OCI-LY7 (cell line): ENCODE measurements around the gene SPATA13. TPM values are rescaled to one million over a fixed set of nuclear protein-coding genes. Genes with fewer than 3 reads are reported as not detected.
"Not testable (repeated sequence)": the region's sequence is repeated elsewhere in the genome, so short reads cannot be mapped to it uniquely, and the experiment has no call there.

Experiments used
- BruUV-seq: library from RNA; stranded (reverse); fragments of 400-500 nt; replicated peaks from 2 replicates; lab custom pipeline; 2021; lab: Mats Ljungman, UMichigan
- CTCF ChIA-PET: fragments of 300-600 bp; sonication (Branson Sonifier 250); formaldehyde crosslinking; loops from one replicate; lab custom pipeline; 2022; ENCODE audit warnings: antibody characterized with exemption; ENCODE audit not compliant: unreplicated experiment; lab: Charles Lee
- POLR2A ChIA-PET: fragments of 300-600 bp; sonication (Branson Sonifier 250); formaldehyde crosslinking; loops from one replicate; lab custom pipeline; 2022; ENCODE audit warnings: antibody characterized with exemption; lab: Charles Lee
- DNase-seq: peaks from one replicate; pipeline ENCODE4 v3.0.0-alpha.2; 2015; ENCODE audit warnings: low spot score
- H2AFZ ChIP-seq: fragments of 200-600 bp; sonication (generic), shearing (Covaris generic); 2 replicates; pipeline ENCODE4 v1.6.1; 2014; ENCODE audit warnings: mild to moderate bottlenecking, antibody characterized with exemption, low read length, moderate library complexity
- H3K27ac ChIP-seq: fragments of 200-600 bp; sonication (generic); 2 replicates; pipeline ENCODE4 v1.5.1; 2014; ENCODE audit warnings: mixed run types, low read depth, mild to moderate bottlenecking, moderate library complexity, low read length, inconsistent platforms; ENCODE audit not compliant: poor library complexity, severe bottlenecking
- H3K36me3 ChIP-seq: fragments of 200-600 bp; sonication (generic); 2 replicates; pipeline ENCODE4 v1.6.1; 2014; ENCODE audit warnings: mild to moderate bottlenecking, antibody characterized with exemption, low read length, moderate library complexity, mixed read lengths; ENCODE audit not compliant: insufficient read depth
- H3K4me1 ChIP-seq: fragments of 200-600 bp; sonication (generic); 2 replicates; pipeline ENCODE4 v1.5.1; 2014; ENCODE audit warnings: mild to moderate bottlenecking, low read length; ENCODE audit not compliant: insufficient read depth, poor library complexity, severe bottlenecking
- H3K4me2 ChIP-seq: fragments of 200-600 bp; sonication (generic); 2 replicates; pipeline ENCODE4 v1.6.1; 2014; ENCODE audit warnings: mild to moderate bottlenecking, low read length
- H3K4me3 ChIP-seq: fragments of 200-600 bp; sonication (generic); 2 replicates; pipeline ENCODE4 v1.5.1; 2014; ENCODE audit warnings: mild to moderate bottlenecking, low read depth, low read length; ENCODE audit not compliant: poor library complexity, severe bottlenecking
- H3K79me2 ChIP-seq: fragments of 200-600 bp; sonication (generic); 2 replicates; pipeline ENCODE4 v1.6.1; 2016; ENCODE audit warnings: low read depth, mild to moderate bottlenecking, low read length, moderate library complexity, mixed read lengths; ENCODE audit not compliant: insufficient read depth
- H3K9me2 ChIP-seq: fragments of 200-600 bp; sonication (generic); 2 replicates; pipeline ENCODE4 v1.6.1; 2016; ENCODE audit warnings: mild to moderate bottlenecking, low read length, mixed read lengths; ENCODE audit not compliant: insufficient read depth
- H3K9me3 ChIP-seq: fragments of 200-600 bp; sonication (generic); 2 replicates; pipeline ENCODE4 v1.6.1; 2014; ENCODE audit warnings: mild to moderate bottlenecking, mixed run types, low read length, mixed read lengths
- H4K20me1 ChIP-seq: fragments of 200-600 bp; sonication (generic); 2 replicates; pipeline ENCODE4 v1.6.1; 2014; ENCODE audit warnings: mild to moderate bottlenecking, antibody characterized with exemption, low read length, moderate library complexity, mixed read lengths; ENCODE audit not compliant: insufficient read depth
- CTCF ChIP-seq: fragments of 200-600 bp; sonication (generic); conservative IDR thresholded peaks from 2 replicates; pipeline ENCODE4 v1.5.1; 2014; ENCODE audit warnings: mild to moderate bottlenecking, antibody characterized with exemption, low read length, moderate library complexity, mixed read lengths
- EZH2phosphoT487 ChIP-seq: fragments of 200-600 bp; sonication (generic); IDR thresholded peaks from 2 replicates; pipeline ENCODE4 v1.6.1; 2018; ENCODE audit warnings: low read depth, borderline replicate concordance, mild to moderate bottlenecking, mixed run types, antibody characterized with exemption, low read length, moderate library complexity, mixed read lengths
- intact Hi-C: fragments of 100-400 bp; cut with micrococcal nuclease; formaldehyde crosslinking; loops from one replicate; pipeline ENCODE4 v1.10.0; 2022; ENCODE audit not compliant: unreplicated experiment
- total RNA-seq, 2 experiments: library from RNA; depleted of rRNA in 1 of 2; stranded (reverse); fragments of >200 nt in 1 of 2; shearing (Covaris generic) in 1 of 2; gene quantifications; 2 replicates each; pipeline ENCODE4 v1.2.3, GENCODE V29; 2014 to 2022

Gene SPATA13
- total RNA-seq, 2 experiments from 2014 or later, result 3.8 to 32.4 TPM

DNA sequence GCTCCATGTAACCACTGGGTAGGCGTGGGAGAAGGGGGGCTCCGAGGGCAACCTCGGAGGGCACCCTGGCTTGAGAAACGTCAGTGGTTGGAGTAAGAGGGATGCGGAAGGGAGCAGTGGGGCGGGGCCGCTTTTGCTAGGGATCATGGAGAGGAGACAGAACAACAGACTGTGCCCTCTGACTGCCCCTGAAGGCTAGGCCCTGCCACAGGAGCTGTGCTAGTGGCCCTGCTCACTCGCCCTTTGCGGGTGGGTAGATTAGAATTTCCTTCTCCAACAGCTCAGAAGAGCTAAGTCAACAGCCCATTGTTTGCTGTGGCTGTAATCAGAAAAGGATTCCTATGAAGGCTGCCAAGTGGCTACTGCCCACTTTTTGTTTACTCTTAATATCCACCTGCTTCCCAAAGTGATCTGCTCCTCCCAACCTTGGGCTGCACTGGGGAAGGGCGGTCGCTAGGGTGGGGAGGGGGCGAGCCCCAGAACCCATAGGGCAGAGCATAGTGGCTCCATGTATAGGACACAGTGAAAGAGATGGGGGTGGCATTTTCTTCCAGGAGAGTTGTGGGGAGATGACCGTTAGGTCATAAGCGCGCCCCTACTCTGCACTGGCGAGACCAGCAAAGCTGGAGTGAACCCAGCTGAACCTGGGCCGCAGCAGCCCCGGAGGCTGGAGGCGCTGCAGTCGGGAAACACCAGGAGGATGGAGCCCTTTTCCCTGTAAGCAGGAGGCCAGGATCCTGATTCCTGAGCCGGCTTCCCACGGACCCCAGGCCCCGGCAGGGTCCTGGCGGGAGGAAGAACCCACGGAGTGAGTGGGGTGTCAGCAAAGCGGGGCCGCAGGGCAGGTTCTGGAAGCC is 146.9 kb downstream of the SPATA13 start:
- Histone ChIP-seq H3K9me2 (no peaks in the 10 kb centered on the region), H2AFZ (no peak overlapping the region), H3K4me2 (no peak overlapping the region), H3K9me3 (no peaks in the 10 kb centered on the region), H3K36me3 (no peaks in the 10 kb centered on the region), H3K79me2 (no peaks in the 10 kb centered on the region), H3K4me1 (no peaks in the 10 kb centered on the region), H3K4me3 (no peak overlapping the region), H4K20me1 (no peaks in the 10 kb centered on the region), H3K27ac (no peak overlapping the region)
- no peak for TF ChIP-seq CTCF
- POLR2A ChIA-PET, result interaction anchor here (0.7 kb wide), 2 partner anchors 10 to 1012 kb away, joined by 3 read pairs; no protein-coding TSS in a partner anchor
- CTCF ChIA-PET, result no interaction called here
- BruUV-seq, result no TSS peak
- intact Hi-C loops, result no loop called here
- no peak for DNase-seq

DNA sequence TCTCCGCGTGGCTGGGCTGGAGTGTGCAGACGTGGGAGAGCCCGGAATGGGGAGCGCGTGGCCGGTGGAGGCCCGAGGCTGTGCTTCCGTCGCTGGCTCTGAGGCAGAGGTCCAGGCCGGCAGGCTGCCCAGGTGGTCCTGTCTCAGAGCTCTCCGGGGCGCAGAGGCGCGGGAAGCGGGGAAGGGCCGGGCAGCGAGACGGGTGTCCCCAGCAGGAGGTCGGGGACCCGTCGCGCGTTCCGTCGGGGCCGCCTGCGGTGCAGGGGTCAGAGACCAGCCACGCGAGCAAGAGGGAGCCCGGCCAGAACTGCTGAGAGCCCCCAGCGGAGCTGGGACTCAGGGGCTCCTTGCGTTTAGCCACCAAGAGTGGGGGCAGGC is 147.5 kb downstream of the SPATA13 start:
- no peaks in the 10 kb centered on the region for H3K79me2 ChIP-seq
- H3K9me2 ChIP-seq, result no peaks in the 10 kb centered on the region
- no peak overlapping the region for H3K4me3 ChIP-seq
- TF ChIP-seq EZH2phosphoT487, result no peak
- TF ChIP-seq CTCF, result no peak
- intact Hi-C loops, result no loop called here
- no peak overlapping the region for H3K4me2 ChIP-seq
- no peaks in the 10 kb centered on the region for H3K4me1 ChIP-seq
- POLR2A ChIA-PET, result no interaction called here
- H3K9me3 ChIP-seq, result no peaks in the 10 kb centered on the region
- H2AFZ ChIP-seq, result no peak overlapping the region
- no peaks in the 10 kb centered on the region for H4K20me1 ChIP-seq
- no TSS peak for BruUV-seq
- H3K36me3 ChIP-seq, result no peaks in the 10 kb centered on the region
- DNase-seq, result no peak
- CTCF ChIA-PET, result no interaction called here
- no peak overlapping the region for H3K27ac ChIP-seq

GRCh38 chr13:24308488-24309020 is 148.0 kb downstream of the SPATA13 start:
- intact Hi-C loops, result no loop called here
- no peak overlapping the region for H3K27ac ChIP-seq

GRCh38 chr13:24309300-24309699 is 148.8 kb downstream of the SPATA13 start, which contains the start of gene C1QTNF9:
TSS of gene C1QTNF9 (plus strand) at chr13:24309580. CDS start at chr13:24316004, 6,424 bp downstream.
- DNase-seq, H3K4me3 ChIP-seq, H3K79me2 ChIP-seq, H3K27ac ChIP-seq, H3K36me3 ChIP-seq, intact Hi-C loops, H3K9me2 ChIP-seq, CTCF ChIA-PET, H3K4me2 ChIP-seq, H3K4me1 ChIP-seq, H3K9me3 ChIP-seq, H4K20me1 ChIP-seq, H2AFZ ChIP-seq, BruUV-seq, POLR2A ChIA-PET: not testable (repeated sequence)

More at GRCh38 chr13:24308488-24309020, 148.0 kb downstream of the SPATA13 start:
- TF ChIP-seq CTCF (no peak), EZH2phosphoT487 (no peak)
- DNase-seq, result no peak
- H3K4me2 ChIP-seq, result no peak overlapping the region
- H3K4me3 ChIP-seq, result no peak overlapping the region
- no peaks in the 10 kb centered on the region for H3K79me2 ChIP-seq
- no peaks in the 10 kb centered on the region for H3K9me2 ChIP-seq
- POLR2A ChIA-PET, result no interaction called here
- no TSS peak for BruUV-seq
- no peaks in the 10 kb centered on the region for H3K9me3 ChIP-seq
- no peaks in the 10 kb centered on the region for H3K4me1 ChIP-seq
- no peaks in the 10 kb centered on the region for H4K20me1 ChIP-seq
- no peak overlapping the region for H2AFZ ChIP-seq
- no peaks in the 10 kb centered on the region for H3K36me3 ChIP-seq
- CTCF ChIA-PET, result no interaction called here
